ENCODE measurements around the gene STARD9. TPM values are rescaled to one million over a fixed set of nuclear protein-coding genes. Genes with fewer than 3 reads are reported as not detected.
A peak's percentile ranks its signal among the peaks of the same experiment; 100 is the strongest.

Gene STARD9
- total RNA-seq, 1 experiment from 2014 or later = 0.86 TPM

- H3K9me3 Mint-ChIP-seq (ENCODE audit: unreplicated experiment) = no peaks in the 10 kb centered on the region
- H3K4me3 Mint-ChIP-seq (ENCODE audit: unreplicated experiment) = peak overlapping the region; percentile 76
- no peaks in the 10 kb centered on the region for H3K27me3 Mint-ChIP-seq (ENCODE audit: insufficient read depth, unreplicated experiment)
- ChIA-PET CTCF (no interaction called here), POLR2A (no interaction called here)
- no peaks in the 10 kb centered on the region; the same call in 1 of the 2 replicates for H3K4me1 ChIP-seq
- peaks cover under 1% of the 10 kb centered on the region; the same call in 1 of the 2 replicates for H3K36me3 ChIP-seq (ENCODE audit: control insufficient read depth, insufficient read depth, low read length)
- intact Hi-C loops (cut with micrococcal nuclease; ENCODE audit: unreplicated experiment) = no loop called here
- DNase-seq = no peak
- no peaks in the 10 kb centered on the region for H3K9me3 ChIP-seq
- TF ChIP-seq, protein P1, sequence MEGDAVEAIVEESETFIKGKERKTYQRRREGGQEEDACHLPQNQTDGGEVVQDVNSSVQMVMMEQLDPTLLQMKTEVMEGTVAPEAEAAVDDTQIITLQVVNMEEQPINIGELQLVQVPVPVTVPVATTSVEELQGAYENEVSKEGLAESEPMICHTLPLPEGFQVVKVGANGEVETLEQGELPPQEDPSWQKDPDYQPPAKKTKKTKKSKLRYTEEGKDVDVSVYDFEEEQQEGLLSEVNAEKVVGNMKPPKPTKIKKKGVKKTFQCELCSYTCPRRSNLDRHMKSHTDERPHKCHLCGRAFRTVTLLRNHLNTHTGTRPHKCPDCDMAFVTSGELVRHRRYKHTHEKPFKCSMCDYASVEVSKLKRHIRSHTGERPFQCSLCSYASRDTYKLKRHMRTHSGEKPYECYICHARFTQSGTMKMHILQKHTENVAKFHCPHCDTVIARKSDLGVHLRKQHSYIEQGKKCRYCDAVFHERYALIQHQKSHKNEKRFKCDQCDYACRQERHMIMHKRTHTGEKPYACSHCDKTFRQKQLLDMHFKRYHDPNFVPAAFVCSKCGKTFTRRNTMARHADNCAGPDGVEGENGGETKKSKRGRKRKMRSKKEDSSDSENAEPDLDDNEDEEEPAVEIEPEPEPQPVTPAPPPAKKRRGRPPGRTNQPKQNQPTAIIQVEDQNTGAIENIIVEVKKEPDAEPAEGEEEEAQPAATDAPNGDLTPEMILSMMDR (IDR thresholded peaks at IDR 0.05; ENCODE audit: insufficient read depth in 1 of 2, low read depth in 1 of 2, low read length in 1 of 2, severe bottlenecking in 1 of 2, unreplicated experiment in 1 of 2) = no peak
- H3K36me3 Mint-ChIP-seq (ENCODE audit: insufficient read depth, unreplicated experiment) = peaks cover 44% of the 10 kb centered on the region
- H3K4me1 Mint-ChIP-seq (ENCODE audit: low read depth, unreplicated experiment) = no peaks in the 10 kb centered on the region
- BruUV-seq (replicated peaks) = TSS peak; percentile 39
- H3K27ac Mint-ChIP-seq (ENCODE audit: unreplicated experiment) = no peak overlapping the region
- no peaks in the 10 kb centered on the region for H3K27me3 ChIP-seq (replicated peaks; ENCODE audit: control insufficient read depth, insufficient read depth, low read length)
- H3K4me3 ChIP-seq (ENCODE audit: low read depth, low read length) = peak overlapping the region; percentile 69
Observed at GRCh38 chr15:42735382-42736165, 160.2 kb downstream of the STARD9 start.

DNA sequence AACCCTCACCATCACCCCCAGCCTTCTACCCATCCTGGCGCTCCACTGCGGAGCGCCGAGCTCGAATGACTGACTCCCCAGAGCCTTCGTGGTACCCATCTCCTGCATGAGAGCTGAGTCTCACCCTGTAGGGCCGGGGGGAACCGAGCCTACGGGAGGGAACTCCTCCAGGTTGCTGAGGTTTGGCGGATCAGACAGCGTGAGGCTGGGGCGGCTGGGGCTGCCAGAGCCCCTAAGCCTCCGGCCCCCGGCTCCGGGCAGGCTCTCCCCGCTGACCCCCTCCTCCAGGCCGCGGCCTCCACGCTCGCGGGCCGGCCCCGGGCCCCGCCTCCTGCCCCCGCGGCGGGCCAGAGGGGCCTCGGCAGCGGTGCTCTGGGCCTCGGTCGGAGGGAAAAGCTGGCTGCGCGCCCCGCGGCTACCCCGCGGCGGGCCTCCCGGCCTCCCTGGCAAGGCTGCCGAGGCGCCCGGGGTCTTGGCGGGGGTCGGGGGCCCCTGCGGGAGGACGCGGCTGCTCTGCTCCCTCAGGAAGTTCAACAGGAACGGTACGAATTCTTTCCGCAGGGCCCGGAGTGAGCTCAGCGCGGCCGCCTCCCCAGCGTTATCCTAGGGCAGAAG lies 160.9 kb downstream of the STARD9 start:
- no peaks in the 10 kb centered on the region; the same call in 1 of the 2 replicates for H3K4me1 ChIP-seq
- Mint-ChIP-seq H3K4me1 (ENCODE audit: low read depth, unreplicated experiment) (no peaks in the 10 kb centered on the region), H3K27ac (ENCODE audit: unreplicated experiment) (peak overlapping the region; percentile 76), H3K4me3 (ENCODE audit: unreplicated experiment) (peak overlapping the region; percentile 76), H3K36me3 (ENCODE audit: insufficient read depth, unreplicated experiment) (peaks cover 44% of the 10 kb centered on the region), H3K27me3 (ENCODE audit: insufficient read depth, unreplicated experiment) (no peaks in the 10 kb centered on the region), H3K9me3 (ENCODE audit: unreplicated experiment) (no peaks in the 10 kb centered on the region)
- peak overlapping the region; percentile 69 for H3K4me3 ChIP-seq (ENCODE audit: low read depth, low read length)
- CTCF ChIA-PET = interaction anchor here (0.6 to 1.6 kb wide), 2 partner anchors 190 to 195 kb away, joined by 3 to 5 read pairs; no protein-coding TSS in a partner anchor
- TF ChIP-seq, protein P1 (IDR thresholded peaks at IDR 0.05; ENCODE audit: insufficient read depth in 1 of 2, low read depth in 1 of 2, low read length in 1 of 2, severe bottlenecking in 1 of 2, unreplicated experiment in 1 of 2) = no peak
- intact Hi-C loops (cut with micrococcal nuclease; ENCODE audit: unreplicated experiment) = no loop called here
- no peaks in the 10 kb centered on the region for H3K9me3 ChIP-seq
- no peaks in the 10 kb centered on the region; the same call in 1 of the 2 replicates for H3K36me3 ChIP-seq (ENCODE audit: control insufficient read depth, insufficient read depth, low read length)
- no peaks in the 10 kb centered on the region for H3K27me3 ChIP-seq (replicated peaks; ENCODE audit: control insufficient read depth, insufficient read depth, low read length)
- BruUV-seq (replicated peaks) = no TSS peak
- POLR2A ChIA-PET = no interaction called here
- no peak for DNase-seq

DNA sequence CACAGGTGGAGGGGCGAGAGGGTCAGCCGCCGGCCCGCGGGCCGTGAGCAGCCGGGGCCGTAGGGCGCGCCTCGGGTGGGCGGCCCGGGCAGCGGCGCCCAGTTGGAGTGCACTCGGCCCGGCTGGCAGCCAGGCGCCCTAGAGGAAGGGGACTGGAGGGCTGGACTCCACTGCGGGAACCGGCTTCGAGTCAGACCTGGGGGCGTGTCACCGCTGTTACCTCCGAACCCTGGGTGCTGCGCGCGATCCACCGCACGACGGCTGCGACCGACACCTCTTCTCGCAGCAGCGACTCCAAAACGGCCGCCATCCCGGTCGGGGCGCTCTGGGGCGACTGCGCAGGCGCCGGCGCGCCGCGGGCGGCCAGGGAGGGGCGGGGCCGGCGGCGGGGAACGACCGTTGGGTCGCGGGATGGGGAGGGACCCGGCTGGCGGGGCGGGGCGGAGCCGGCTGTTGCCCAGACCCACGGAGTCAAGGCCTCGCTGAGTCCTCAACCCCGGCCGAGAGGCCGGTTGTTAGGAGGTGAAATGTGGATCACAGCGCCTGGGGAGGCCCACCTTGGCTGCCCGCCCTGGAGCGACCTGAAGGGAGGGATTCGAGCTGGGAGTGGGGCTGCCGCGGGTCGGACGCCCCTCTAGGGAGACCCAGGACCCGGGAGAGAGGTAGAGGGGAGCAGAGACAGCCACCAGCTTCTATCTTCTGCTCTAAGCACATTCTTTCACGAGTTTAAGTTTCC lies 161.6 kb downstream of the STARD9 start, which contains the start of gene CDAN1:
Gene CDAN1 (minus strand): TSS at position 336 of the 736 bp plus-strand sequence. CDS start 26 bp downstream, at position 310.
- H3K4me3 Mint-ChIP-seq (ENCODE audit: unreplicated experiment) = peak within 1 kb of the TSS; percentile 76
- ChIA-PET POLR2A (no interaction called here), CTCF (interaction anchor here (0.6 to 1.6 kb wide), 2 partner anchors 189 to 194 kb away, joined by 3 to 5 read pairs; no protein-coding TSS in a partner anchor)
- DNase-seq = peak; percentile 87 to 92
- no peaks in the 10 kb centered on the region; the same call in 1 of the 2 replicates for H3K4me1 ChIP-seq
- TF ChIP-seq, protein P1 (IDR thresholded peaks at IDR 0.05; ENCODE audit: insufficient read depth in 1 of 2, low read depth in 1 of 2, low read length in 1 of 2, severe bottlenecking in 1 of 2, unreplicated experiment in 1 of 2) = no peak
- H3K27ac Mint-ChIP-seq (ENCODE audit: unreplicated experiment) = peak within 1 kb of the TSS; percentile 76
- no peaks in the 10 kb centered on the region; the same call in 1 of the 2 replicates for H3K36me3 ChIP-seq (ENCODE audit: control insufficient read depth, insufficient read depth, low read length)
- peaks cover 38% of the 10 kb centered on the region for H3K36me3 Mint-ChIP-seq (ENCODE audit: insufficient read depth, unreplicated experiment)
- no peaks in the 10 kb centered on the region for H3K27me3 ChIP-seq (replicated peaks; ENCODE audit: control insufficient read depth, insufficient read depth, low read length)
- intact Hi-C loops (cut with micrococcal nuclease; ENCODE audit: unreplicated experiment) = no loop called here
- BruUV-seq (replicated peaks) = no TSS peak
- H3K9me3 Mint-ChIP-seq (ENCODE audit: unreplicated experiment) = no peaks in the 10 kb centered on the region
- no peaks in the 10 kb centered on the region for H3K27me3 Mint-ChIP-seq (ENCODE audit: insufficient read depth, unreplicated experiment)
- H3K9me3 ChIP-seq = no peaks in the 10 kb centered on the region
- no peaks in the 10 kb centered on the region for H3K4me1 Mint-ChIP-seq (ENCODE audit: low read depth, unreplicated experiment)
- peak within 1 kb of the TSS; percentile 69 for H3K4me3 ChIP-seq (ENCODE audit: low read depth, low read length)
